ENCODE results near the gene LRRC27.

Gene LRRC27

GRCh38 chr10:132404911-132405462, 73.0 kb downstream of the LRRC27 start:
- no peak for DNase-seq

DNA sequence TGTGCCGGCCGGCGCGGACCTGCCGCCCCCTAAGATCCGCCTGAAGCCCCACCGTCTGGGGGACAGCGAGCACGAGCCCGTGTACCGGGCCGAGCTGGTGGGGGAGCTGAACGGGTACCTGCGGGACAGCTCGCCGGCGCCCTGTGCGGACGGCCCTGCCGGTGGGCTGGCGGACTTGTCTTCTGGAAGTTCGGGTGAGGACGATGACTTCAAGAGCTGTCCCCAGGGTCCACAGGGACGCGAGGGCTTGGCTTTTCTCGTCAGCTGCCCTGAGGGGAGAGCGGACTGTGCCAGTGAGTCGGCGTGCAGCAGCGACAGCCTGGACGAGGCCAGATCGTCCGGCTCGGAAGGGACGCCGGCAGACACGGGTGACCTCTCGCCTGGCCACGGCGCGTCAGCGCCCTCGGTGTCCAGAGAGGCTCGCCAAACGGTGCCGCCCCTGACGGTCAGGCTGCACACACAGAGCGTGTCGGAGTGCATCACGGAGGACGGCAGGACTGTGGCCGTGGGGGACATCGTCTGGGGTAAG, 73.5 kb downstream of the LRRC27 start:
- DNase-seq, result no peak

GRCh38 chr10:132406181-132406580, 74.2 kb downstream of the LRRC27 start:
- no peak for DNase-seq

DNA sequence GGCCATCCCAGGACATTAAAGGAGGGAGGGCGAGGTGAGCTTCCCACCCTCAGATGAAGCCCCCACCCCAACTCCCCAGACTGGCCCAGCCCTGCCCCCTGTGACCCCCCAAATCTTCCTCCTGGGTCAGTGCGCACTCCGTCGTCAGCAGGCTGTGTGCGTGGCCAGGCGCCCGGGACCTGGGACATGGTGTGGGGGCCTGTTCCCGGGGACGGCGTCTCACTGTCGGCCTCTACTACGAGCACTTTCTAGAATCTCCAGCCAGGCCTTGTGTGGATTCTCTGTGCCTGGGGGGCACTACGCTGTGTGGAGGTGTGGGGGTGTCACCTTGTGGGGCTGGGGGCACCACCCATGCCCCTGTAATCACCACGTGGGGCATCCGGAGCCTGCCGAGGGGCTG, 74.8 kb downstream of the LRRC27 start:
- DNase-seq, result no peak

DNA sequence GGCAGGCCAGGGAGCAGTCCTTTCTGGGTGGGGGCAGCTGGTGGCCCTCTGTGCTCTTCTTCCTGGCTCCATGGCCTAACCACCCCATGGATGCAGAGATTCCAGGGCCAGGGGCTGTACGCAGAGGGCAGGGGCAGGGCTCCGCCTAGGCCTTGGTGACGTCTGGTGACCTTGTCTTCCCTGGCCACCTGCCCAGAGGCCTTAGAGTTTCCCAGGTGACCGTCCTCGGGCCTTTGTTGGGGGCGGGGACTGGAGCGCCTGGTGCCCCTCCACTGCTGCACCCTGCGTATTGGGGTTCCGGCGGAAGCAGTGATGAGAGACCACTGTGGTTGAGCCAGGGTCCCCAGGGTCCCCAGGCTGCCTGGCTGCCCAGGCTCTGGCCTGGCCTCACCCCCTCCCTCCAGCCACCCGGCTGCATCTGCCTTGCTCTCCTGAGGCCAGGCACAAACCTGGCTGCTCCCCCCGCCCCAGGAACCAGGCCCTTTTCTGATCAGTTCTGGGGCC, 75.3 kb downstream of the LRRC27 start:
- DNase-seq, result no peak

DNA sequence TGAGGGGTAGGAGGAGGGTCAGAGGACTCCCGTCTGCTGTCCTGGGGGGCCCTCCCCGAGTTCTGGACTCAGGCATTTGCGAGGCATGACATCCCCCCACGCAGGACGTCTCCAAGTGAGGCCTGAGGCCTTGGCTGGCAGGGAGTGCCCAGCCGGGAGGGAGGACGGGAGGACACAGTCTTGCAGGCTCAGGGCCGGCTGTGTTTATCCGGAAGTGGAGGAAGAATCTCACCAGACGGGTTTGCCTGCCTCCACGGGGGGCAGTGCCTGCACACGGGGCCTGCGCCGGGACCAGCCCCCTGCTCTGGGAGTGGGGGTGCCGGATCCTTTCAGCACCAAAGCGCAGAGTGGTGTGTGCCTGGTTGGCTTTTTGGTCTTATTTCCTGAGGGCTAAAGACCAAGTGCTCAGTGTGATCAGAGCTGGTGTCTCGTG, 75.9 kb downstream of the LRRC27 start:
- no peak for DNase-seq

DNA sequence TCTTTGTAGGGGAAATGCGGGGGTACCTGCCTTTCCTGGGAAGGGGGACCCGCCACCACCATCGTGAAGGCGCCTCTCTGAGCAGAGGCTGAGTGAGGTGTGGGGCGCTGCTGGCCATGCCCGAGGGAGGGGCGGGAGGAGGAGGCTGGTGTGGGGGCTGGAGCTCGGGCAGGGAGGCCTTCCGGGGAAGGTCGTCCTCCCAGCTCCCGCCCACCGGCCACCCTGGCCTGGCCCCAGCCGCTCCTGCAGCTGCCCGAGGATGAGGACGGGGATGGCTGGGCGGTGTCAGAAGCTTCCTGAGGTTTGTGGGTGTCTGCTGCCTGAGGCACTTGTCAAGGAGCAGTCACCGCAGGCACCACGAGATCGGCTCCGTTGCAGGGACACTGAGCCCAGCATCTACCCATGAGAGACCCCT, 76.4 kb downstream of the LRRC27 start:
- DNase-seq, result no peak

GRCh38 chr10:132408823-132409666, 77.1 kb downstream of the LRRC27 start:
- DNase-seq, result no peak

GRCh38 chr10:132409667-132410028, 77.7 kb downstream of the LRRC27 start:
- no peak for DNase-seq

DNA sequence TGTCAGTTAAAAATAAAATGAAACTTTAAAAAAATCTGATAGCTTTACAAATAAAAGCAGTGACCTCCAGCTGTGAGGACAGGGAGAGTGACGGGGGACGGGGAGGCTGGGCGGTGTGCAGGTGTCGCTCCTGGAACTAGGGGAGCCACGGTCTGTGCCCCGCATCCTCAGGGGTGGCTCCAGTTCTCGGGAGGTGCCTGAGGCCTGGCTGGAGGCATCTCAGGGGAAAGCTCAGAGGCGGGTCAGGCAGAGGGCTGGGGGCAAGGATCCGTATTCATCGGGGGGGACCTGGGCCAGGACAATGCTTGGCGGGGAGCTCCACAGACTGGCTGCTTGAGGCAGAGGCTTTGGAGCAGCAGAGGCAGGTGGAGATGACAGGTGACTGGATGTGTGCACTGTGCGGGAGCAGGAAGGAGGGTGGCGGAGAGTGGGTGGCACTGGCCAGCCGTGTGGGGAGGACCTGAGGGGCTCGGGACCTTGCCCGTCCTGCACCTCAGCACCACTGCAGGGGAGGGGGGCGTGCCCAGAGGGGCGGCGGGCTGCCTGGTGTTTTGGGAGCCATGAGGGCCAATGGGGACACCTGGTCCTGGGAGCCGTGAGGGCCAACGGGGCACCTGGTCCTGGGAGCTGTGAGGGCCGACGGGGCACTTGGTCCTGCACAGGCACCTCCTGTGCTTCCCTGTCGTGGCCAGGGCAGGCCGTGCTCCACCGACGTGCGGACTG, 78.2 kb downstream of the LRRC27 start:
- DNase-seq, result no peak

- DNase-seq, result no peak
Measured at GRCh38 chr10:132410779-132411532, 79.0 kb downstream of the LRRC27 start.

- DNase-seq, result no peak
Measured at GRCh38 chr10:132411561-132412253, 79.7 kb downstream of the LRRC27 start.

DNA sequence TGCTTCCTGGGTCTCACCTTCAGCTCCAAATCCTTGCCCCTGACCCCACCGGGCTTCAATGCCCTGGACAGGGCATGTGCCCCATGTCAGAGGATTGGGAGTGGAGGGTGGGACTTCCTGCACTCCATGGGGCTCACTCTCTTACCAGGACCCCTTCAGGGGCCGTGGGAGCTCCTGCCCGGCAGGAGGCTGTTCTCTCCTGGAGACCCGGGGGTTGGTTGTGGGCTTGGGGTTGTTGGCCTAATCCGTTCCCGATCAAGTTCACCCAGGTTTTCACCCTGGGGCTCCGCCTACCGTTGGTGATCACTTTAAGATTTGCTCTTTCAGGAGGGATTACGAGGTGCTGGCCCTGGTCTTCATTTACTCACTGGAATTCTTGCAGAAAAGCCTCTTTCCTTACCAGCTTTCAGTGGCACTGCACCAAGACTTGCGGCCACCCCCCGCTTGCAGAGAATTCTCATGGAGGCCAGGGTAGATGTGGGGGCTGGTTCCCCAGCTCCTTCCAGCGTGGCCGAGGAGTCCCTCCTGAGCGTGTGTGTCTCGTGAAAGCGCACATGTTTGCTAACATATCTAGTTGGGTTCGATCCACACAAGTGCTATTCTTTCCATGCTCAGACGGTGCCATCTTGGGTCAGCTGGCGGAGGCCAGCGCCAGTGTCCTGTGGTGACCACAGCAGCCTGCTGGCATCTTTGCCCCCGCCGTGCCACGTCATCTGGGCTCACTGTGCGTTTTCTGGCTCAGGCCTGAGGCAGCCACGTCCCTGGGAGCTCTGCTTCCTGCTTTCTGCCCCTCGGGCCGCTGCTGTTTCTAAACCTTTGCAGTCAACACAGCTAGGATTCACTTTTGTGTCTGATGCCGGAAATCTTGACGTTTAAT, 80.6 kb downstream of the LRRC27 start:
- no peak for DNase-seq

DNA sequence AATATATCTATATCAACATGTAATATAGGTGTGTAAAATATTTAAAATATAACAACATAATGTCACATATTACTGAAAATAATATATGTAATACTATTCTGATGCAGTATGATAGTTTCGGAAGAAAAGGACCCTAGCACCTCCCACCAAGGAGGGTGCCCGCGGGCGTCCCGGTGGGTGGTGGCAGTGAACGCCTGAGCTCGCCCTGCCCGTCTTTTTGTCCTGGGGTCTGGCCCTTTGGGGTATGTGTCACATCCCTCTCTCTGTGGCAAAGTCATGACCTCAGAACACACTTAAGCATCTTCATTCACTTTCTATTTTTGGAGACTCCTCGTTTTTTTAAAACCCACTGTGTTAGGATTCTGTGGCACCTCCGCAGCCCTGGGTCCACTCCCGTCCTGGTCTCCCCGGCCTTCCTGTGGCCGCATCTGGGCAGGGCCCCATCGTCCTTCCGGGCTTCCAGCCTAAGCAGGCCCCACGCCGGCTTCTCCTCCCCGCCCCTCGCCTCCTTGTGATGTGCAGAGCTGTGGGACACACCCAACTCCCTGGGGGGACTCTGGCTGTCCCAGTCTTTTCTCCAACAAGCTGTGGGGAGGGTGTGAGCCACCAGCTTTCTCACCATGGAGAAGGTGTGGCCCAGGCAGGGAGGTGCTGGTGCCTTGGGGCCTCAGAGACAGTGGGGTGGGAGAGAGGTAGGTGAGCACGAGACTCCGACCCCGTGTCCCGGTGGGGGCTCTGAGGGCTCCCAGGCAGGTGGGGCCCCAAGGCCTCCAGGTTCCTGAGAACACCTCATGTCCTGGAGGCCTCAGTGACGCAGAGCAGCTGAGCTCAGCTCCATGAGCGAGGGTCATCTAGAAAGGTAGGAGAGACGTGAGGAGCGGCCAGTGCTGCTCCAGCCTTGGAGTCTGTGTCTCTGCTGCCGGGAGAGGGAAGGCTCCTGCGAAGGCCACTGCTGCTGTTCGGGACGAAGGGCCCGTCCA, 81.5 kb downstream of the LRRC27 start:
- no peak for DNase-seq

DNA sequence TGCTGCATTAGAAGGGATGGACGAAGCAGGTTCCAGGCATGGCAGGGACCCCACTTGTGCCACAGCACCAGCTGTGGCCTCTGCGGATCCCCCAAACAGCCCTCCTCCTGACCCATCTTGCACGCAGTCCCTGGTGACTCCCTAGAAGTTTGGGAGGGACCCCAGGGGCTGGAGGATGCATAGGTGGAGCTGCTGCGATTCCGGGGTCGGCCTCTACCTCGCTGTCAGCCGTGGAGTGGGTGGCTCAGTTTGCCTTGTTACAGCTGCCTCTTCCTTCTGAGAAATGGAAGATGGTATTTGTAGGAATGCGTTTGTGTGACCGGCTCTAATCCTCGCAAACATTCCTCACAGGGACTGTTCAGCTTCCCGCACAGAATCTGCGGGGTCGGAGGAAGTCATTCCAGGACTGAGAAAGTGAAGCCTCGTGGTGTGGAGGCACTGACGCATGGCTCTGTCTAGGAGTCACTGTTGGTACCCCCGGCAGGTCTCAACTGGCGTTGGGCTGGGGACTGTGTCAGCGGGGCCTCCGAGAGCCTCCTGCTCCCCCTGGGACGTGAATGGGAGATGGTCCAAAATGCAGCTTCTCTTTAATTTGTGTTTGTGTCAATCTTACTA, 82.5 kb downstream of the LRRC27 start:
- DNase-seq, result no peak

- no peak for DNase-seq
Measured at GRCh38 chr10:132415255-132415654, 83.3 kb downstream of the LRRC27 start.

GRCh38 chr10:132415956-132416355, 84.0 kb downstream of the LRRC27 start:
- no peak for DNase-seq

GRCh38 chr10:132416566-132417256, 84.7 kb downstream of the LRRC27 start:
- DNase-seq, result no peak

All from NCI-H524 treated with DMSO at 0.1 percent for 48 hours (cell line).